Panc1 (cell line): ENCODE measurements around the gene MGAT4A.

ENCODE experiments used
- POLR2AphosphoS5 ChIP-seq: IDR thresholded peaks from 2 replicates; pipeline ENCODE4 v1.6.1; 2012; ENCODE audit warnings: mild to moderate bottlenecking, low read depth, low read length, moderate library complexity
- SIN3A ChIP-seq: IDR thresholded peaks from 2 replicates; pipeline ENCODE4 v1.6.1; 2012; ENCODE audit warnings: low read depth, mild to moderate bottlenecking, low read length, moderate library complexity, borderline replicate concordance; ENCODE audit not compliant: insufficient read depth
- TF ChIP-seq, protein P1 (sequence below), 2 experiments: IDR thresholded peaks; 2 replicates each; pipeline ENCODE4 v1.6.1; 2011 to 2012; ENCODE audit warnings: low read depth in 2 of 2, control low read depth in 1 of 2, low read length in 1 of 2, mild to moderate bottlenecking in 1 of 2, moderate library complexity in 1 of 2; ENCODE audit not compliant: insufficient read depth in 1 of 2
- TF ChIP-seq, protein P2 (sequence below): fragments of 450-650 bp; IDR thresholded peaks from 2 replicates; pipeline ENCODE4 v1.5.1; 2017; ENCODE audit warnings: mild to moderate bottlenecking

DNA sequence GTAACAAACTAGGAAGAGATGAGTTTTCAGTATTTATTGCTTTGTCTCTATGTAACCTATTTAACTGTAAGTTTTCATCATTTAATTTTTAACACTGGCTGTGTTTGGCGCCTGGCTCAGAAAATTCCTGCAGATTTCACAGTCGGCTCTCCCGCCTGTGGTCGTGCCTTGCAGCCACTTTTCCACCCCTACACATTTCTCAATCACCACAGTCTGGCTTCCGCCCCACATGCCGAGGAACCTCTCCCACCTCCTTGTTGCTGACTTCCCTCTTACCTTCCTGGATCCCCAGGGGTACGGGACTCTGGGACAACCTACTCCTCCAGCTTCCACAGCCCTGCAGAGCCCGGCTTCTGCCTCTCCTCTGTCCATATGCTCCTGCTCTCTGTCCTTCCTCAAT lies 41.6 kb upstream of the MGAT4A start:
- TF ChIP-seq POLR2AphosphoS5 (no peak), SIN3A (no peak)
- TF ChIP-seq, protein P1, sequence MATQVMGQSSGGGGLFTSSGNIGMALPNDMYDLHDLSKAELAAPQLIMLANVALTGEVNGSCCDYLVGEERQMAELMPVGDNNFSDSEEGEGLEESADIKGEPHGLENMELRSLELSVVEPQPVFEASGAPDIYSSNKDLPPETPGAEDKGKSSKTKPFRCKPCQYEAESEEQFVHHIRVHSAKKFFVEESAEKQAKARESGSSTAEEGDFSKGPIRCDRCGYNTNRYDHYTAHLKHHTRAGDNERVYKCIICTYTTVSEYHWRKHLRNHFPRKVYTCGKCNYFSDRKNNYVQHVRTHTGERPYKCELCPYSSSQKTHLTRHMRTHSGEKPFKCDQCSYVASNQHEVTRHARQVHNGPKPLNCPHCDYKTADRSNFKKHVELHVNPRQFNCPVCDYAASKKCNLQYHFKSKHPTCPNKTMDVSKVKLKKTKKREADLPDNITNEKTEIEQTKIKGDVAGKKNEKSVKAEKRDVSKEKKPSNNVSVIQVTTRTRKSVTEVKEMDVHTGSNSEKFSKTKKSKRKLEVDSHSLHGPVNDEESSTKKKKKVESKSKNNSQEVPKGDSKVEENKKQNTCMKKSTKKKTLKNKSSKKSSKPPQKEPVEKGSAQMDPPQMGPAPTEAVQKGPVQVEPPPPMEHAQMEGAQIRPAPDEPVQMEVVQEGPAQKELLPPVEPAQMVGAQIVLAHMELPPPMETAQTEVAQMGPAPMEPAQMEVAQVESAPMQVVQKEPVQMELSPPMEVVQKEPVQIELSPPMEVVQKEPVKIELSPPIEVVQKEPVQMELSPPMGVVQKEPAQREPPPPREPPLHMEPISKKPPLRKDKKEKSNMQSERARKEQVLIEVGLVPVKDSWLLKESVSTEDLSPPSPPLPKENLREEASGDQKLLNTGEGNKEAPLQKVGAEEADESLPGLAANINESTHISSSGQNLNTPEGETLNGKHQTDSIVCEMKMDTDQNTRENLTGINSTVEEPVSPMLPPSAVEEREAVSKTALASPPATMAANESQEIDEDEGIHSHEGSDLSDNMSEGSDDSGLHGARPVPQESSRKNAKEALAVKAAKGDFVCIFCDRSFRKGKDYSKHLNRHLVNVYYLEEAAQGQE (IDR thresholded peaks at IDR 0.05; ENCODE audit: insufficient read depth in 1 of 2, low read depth in 2 of 2, low read length in 1 of 2), result no peak
- TF ChIP-seq, protein P2, sequence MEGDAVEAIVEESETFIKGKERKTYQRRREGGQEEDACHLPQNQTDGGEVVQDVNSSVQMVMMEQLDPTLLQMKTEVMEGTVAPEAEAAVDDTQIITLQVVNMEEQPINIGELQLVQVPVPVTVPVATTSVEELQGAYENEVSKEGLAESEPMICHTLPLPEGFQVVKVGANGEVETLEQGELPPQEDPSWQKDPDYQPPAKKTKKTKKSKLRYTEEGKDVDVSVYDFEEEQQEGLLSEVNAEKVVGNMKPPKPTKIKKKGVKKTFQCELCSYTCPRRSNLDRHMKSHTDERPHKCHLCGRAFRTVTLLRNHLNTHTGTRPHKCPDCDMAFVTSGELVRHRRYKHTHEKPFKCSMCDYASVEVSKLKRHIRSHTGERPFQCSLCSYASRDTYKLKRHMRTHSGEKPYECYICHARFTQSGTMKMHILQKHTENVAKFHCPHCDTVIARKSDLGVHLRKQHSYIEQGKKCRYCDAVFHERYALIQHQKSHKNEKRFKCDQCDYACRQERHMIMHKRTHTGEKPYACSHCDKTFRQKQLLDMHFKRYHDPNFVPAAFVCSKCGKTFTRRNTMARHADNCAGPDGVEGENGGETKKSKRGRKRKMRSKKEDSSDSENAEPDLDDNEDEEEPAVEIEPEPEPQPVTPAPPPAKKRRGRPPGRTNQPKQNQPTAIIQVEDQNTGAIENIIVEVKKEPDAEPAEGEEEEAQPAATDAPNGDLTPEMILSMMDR, result no peak
